Activated CD8-positive, alpha-beta T cell treated with anti-CD3 and anti-CD28 coated beads for 36 hours (primary cell): ENCODE data around the gene CMIP. TPM values are rescaled to one million over a fixed set of nuclear protein-coding genes. Genes with fewer than 3 reads are reported as not detected.

Source experiments
- ATAC-seq: fragments of 200-7000 bp; cut with Tn5 transposase; one replicate; pipeline ENCODE4 v1.10.0; 2021; ENCODE audit warnings: mild to moderate bottlenecking, moderate library complexity
- CTCF ChIA-PET: fragments of 350-600 bp; sonication (Branson Sonifier 250); formaldehyde crosslinking; loops from one replicate; lab custom pipeline; 2021; ENCODE audit warnings: antibody characterized with exemption; lab: Charles Lee
- POLR2A ChIA-PET: fragments of 350-600 bp; sonication (Branson Sonifier 250); formaldehyde crosslinking; loops from one replicate; lab custom pipeline; 2021; ENCODE audit warnings: antibody characterized with exemption; lab: Charles Lee
- DNase-seq: peaks from one replicate; pipeline ENCODE4 v3.0.0-alpha.2; 2020
- H3K27ac Mint-ChIP-seq: one replicate; pipeline ENCODE4 v1.8.0; 2021; ENCODE audit warnings: mild to moderate bottlenecking, mixed read lengths
- H3K27me3 Mint-ChIP-seq: one replicate; pipeline ENCODE4 v1.8.0; 2021; ENCODE audit warnings: mixed read lengths
- H3K36me3 Mint-ChIP-seq: one replicate; pipeline ENCODE4 v1.8.0; 2021; ENCODE audit warnings: low read depth, mixed read lengths
- H3K4me1 Mint-ChIP-seq: one replicate; pipeline ENCODE4 v1.8.0; 2021; ENCODE audit warnings: low read depth, mixed read lengths
- H3K4me3 Mint-ChIP-seq: one replicate; pipeline ENCODE4 v1.8.0; 2021; ENCODE audit warnings: mild to moderate bottlenecking, moderate library complexity, mixed read lengths
- H3K9me3 Mint-ChIP-seq: one replicate; pipeline ENCODE4 v1.8.0; 2021; ENCODE audit warnings: mixed read lengths
- intact Hi-C: fragments of 100-400 bp; cut with micrococcal nuclease; formaldehyde crosslinking; loops from one replicate; pipeline ENCODE4 v1.10.0; 2022
- total RNA-seq, 2 experiments: library from RNA; stranded (reverse); gene quantifications; one replicate each; pipeline ENCODE4 v1.2.3, GENCODE V29; 2021
- TF ChIP-seq, protein P1 (sequence below): fragments of 200-600 bp; IDR thresholded peaks from one replicate; pipeline ENCODE4 v1.8.0; 2022; ENCODE audit warnings: antibody characterized with exemption, mild to moderate bottlenecking

Gene CMIP
- total RNA-seq, 2 experiments from 2014 or later: 37.6 to 38.5 TPM

DNA sequence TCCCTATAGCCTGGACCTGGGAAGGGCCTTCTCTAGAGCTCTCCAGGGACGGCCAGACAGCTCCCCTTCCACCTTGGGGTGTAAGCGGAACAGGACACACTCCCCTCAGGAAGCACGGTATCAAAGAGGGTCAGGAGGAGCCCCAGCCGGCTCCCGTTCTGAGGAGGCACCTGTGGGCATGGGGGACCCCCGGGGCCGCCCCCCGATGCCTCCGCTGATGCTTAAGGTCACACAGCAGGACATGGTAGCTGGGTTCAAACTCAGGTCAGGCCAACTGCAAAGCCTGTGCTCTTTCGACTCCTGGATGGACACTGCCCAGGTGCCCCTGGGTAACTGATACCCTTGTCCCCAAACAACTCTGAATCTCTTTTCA lies 49.8 kb downstream of the CMIP start:
- Mint-ChIP-seq H3K9me3 (no peaks in the 10 kb centered on the region), H3K4me1 (peaks cover 20% of the 10 kb centered on the region), H3K4me3 (no peak overlapping the region), H3K27ac (no peak overlapping the region), H3K27me3 (no peaks in the 10 kb centered on the region), H3K36me3 (no peaks in the 10 kb centered on the region)
- ChIA-PET POLR2A (interaction anchor here (0.8 to 1.1 kb wide), 2 partner anchors 9 to 22 kb away, joined by 3 read pairs; no protein-coding TSS in a partner anchor), CTCF (interaction anchor here (1.0 kb wide), 1 partner anchor 9 kb away, joined by 3 read pairs; no protein-coding TSS in a partner anchor)
- TF ChIP-seq, protein P1, sequence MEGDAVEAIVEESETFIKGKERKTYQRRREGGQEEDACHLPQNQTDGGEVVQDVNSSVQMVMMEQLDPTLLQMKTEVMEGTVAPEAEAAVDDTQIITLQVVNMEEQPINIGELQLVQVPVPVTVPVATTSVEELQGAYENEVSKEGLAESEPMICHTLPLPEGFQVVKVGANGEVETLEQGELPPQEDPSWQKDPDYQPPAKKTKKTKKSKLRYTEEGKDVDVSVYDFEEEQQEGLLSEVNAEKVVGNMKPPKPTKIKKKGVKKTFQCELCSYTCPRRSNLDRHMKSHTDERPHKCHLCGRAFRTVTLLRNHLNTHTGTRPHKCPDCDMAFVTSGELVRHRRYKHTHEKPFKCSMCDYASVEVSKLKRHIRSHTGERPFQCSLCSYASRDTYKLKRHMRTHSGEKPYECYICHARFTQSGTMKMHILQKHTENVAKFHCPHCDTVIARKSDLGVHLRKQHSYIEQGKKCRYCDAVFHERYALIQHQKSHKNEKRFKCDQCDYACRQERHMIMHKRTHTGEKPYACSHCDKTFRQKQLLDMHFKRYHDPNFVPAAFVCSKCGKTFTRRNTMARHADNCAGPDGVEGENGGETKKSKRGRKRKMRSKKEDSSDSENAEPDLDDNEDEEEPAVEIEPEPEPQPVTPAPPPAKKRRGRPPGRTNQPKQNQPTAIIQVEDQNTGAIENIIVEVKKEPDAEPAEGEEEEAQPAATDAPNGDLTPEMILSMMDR: no peak
- ATAC-seq (no peak), DNase-seq (no peak)
- intact Hi-C loops: no loop called here

DNA sequence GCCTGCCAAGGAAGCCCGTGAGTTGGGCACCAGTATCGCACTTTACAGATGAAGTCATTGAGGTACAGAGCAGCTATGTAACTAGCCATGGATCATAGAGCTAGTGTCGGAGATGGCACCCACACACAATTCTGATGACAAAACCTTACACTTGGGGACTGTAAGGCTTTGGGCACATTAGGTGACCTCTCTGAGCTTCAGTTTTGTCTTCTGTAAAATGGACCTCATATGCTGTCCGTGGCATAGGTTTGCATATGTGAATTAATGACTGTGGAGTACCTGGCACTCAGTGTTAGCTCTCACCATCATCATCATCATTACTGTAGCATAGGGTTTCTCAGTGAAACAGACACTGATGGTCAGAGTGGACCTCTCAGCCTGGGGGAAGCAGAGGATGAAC lies 50.3 kb downstream of the CMIP start:
- TF ChIP-seq, protein P1: no peak
- ChIA-PET CTCF (interaction anchor here (1.0 kb wide), 1 partner anchor 10 kb away, joined by 3 read pairs; no protein-coding TSS in a partner anchor), POLR2A (no interaction called here)
- Mint-ChIP-seq H3K9me3 (no peaks in the 10 kb centered on the region), H3K27ac (no peak overlapping the region), H3K4me3 (no peak overlapping the region), H3K4me1 (peaks cover 23% of the 10 kb centered on the region), H3K36me3 (no peaks in the 10 kb centered on the region), H3K27me3 (no peaks in the 10 kb centered on the region)
- no peak for ATAC-seq
- DNase-seq: no peak
- intact Hi-C loops: no loop called here

DNA sequence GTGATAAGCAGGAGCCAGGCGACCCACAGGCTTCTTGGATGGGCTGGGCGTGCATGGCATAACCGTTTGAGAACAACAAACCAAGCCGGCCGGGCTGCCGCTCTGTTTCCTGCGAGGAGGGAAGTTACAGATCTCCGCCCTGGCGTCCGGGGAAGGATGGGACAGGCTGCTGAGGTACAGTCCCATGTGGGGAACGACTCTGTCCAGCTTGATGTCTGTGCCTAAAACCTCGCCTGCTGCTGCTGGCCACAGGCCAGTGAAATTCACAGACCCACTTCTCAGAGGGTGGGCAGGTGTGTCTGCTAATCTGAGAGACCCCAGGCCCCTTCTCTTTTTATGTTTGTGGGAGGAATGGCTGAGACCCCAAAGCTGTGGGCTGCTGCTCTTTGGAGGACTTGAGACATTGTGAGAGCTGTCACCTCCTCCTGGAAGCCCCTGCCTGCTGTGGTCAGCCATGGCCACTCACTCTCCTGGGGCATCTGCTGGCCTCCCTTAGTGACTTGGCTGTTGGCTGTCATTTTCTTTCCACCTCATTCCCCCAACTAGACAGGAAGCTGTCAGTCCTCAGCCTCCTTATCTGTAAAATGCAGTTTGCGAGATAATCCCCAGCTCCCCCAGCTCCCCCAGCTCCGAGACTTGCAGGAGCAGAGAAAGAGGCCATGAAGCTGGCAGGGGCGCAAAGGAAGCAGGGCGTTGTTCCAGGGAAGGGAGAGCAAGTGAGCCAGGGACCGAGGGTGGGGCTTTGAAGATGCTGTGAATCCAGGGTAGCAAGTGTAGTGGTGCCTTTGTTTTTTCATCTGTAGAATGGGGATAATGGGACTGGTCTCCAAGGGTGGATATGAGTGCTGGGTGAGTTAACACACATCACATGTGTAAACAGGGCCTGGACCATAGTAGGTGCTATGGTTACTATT lies 51.0 kb downstream of the CMIP start:
- H3K9me3 Mint-ChIP-seq: no peaks in the 10 kb centered on the region
- CTCF ChIA-PET: interaction anchor here (1.0 kb wide), 1 partner anchor 10 kb away, joined by 3 read pairs; no protein-coding TSS in a partner anchor
- H3K36me3 Mint-ChIP-seq: no peaks in the 10 kb centered on the region
- TF ChIP-seq, protein P1: no peak
- DNase-seq (no peak), ATAC-seq (no peak)
- intact Hi-C loops: no loop called here
- H3K27ac Mint-ChIP-seq: no peak overlapping the region
- no peaks in the 10 kb centered on the region for H3K27me3 Mint-ChIP-seq
- POLR2A ChIA-PET: no interaction called here
- no peak overlapping the region for H3K4me3 Mint-ChIP-seq
- H3K4me1 Mint-ChIP-seq: peaks cover 24% of the 10 kb centered on the region

DNA sequence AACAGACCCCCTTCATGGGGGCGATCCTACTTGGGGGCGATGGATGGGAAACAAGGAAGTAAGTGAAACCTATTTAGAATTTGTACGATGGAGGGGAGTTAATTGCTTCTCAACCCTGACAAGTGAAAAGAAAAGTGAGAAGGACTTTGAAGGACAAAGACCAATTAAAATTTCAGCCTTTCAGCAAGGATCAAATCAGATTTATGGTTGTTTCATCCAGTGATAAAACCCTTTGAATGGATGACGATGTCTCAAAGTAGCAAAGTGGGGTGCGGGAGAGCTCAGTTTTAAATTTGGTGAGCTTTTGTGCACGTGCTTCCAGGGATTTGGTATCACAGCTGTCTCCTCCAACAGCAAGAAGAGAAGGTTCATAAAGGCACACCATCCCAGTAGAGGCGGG lies 51.7 kb downstream of the CMIP start:
- H3K9me3 Mint-ChIP-seq: no peaks in the 10 kb centered on the region
- no peak overlapping the region for H3K27ac Mint-ChIP-seq

More for the DNA sequence above, 51.7 kb downstream of the CMIP start:
- ChIA-PET POLR2A (no interaction called here), CTCF (no interaction called here)
- intact Hi-C loops: no loop called here
- no peaks in the 10 kb centered on the region for H3K36me3 Mint-ChIP-seq
- no peak for DNase-seq
- no peak for ATAC-seq
- no peaks in the 10 kb centered on the region for H3K27me3 Mint-ChIP-seq
- H3K4me3 Mint-ChIP-seq: no peak overlapping the region
- TF ChIP-seq, protein P1: no peak
- H3K4me1 Mint-ChIP-seq: peaks cover 29% of the 10 kb centered on the region
